GM23338 (cell line): Measurements from ENCODE around the gene FMN1. TPM values are rescaled to one million over a fixed set of nuclear protein-coding genes. Genes with fewer than 3 reads are reported as not detected.

Experiments used
- ATAC-seq: fragments of 200-7000 bp; cut with Tn5 transposase; 3 replicates; pipeline ENCODE4 v1.9.1; 2020
- DNase-seq: peaks from one replicate; pipeline ENCODE4 v3.0.0-alpha.2; 2015; ENCODE audit warnings: low spot score
- H2AFZ ChIP-seq: fragments of 200-600 bp; sonication (generic); 2 replicates; pipeline ENCODE4 v1.8.0; 2016; ENCODE audit warnings: antibody characterized with exemption, mild to moderate bottlenecking, moderate library complexity
- H3F3A ChIP-seq: fragments of 200-600 bp; sonication (generic); replicated peaks from 2 replicates; pipeline ENCODE4 v1.8.0; 2017; ENCODE audit warnings: antibody characterized with exemption, mixed run types, low read depth
- H3K27ac ChIP-seq: fragments of 200-600 bp; sonication (generic); 2 replicates; pipeline ENCODE4 v1.6.1; 2016; ENCODE audit warnings: low read depth
- H3K27me3 ChIP-seq: fragments of 200-600 bp; sonication (generic); 2 replicates; pipeline ENCODE4 v1.8.0; 2016; ENCODE audit warnings: mild to moderate bottlenecking, mixed run types, moderate library complexity; ENCODE audit not compliant: insufficient read depth
- H3K36me3 ChIP-seq: fragments of 200-600 bp; sonication (generic); 2 replicates; pipeline ENCODE4 v1.8.0; 2016; ENCODE audit warnings: mild to moderate bottlenecking; ENCODE audit not compliant: insufficient read depth
- H3K4me1 ChIP-seq: fragments of 200-600 bp; sonication (generic); 2 replicates; pipeline ENCODE4 v1.8.0; 2016; ENCODE audit warnings: mild to moderate bottlenecking, moderate library complexity; ENCODE audit not compliant: insufficient read depth
- H3K4me2 ChIP-seq: fragments of 200-600 bp; sonication (generic); 2 replicates; pipeline ENCODE4 v1.7.1; 2017; ENCODE audit warnings: mixed run types
- H3K4me3 ChIP-seq: fragments of 200-600 bp; sonication (generic); 2 replicates; pipeline ENCODE4 v1.6.1; 2016; ENCODE audit warnings: mixed run types
- H3K79me2 ChIP-seq: fragments of 200-600 bp; sonication (generic); replicated peaks from 2 replicates; pipeline ENCODE4 v1.8.0; 2017; ENCODE audit warnings: mild to moderate bottlenecking; ENCODE audit not compliant: insufficient read depth
- H3K9me2 ChIP-seq: fragments of 200-600 bp; sonication (generic); 2 replicates; pipeline ENCODE4 v1.8.0; 2017; ENCODE audit not compliant: insufficient read depth
- H4K20me1 ChIP-seq: fragments of 200-600 bp; sonication (generic); replicated peaks from 2 replicates; pipeline ENCODE4 v1.8.0; 2017; ENCODE audit warnings: mild to moderate bottlenecking; ENCODE audit not compliant: insufficient read depth
- H3K27ac Mint-ChIP-seq: 2 replicates; pipeline ENCODE4 v1.8.0; 2020; ENCODE audit warnings: inconsistent platforms, mild to moderate bottlenecking, moderate library complexity, mixed read lengths
- H3K27me3 Mint-ChIP-seq: 3 replicates; pipeline ENCODE4 v1.8.0; 2022; ENCODE audit warnings: low read depth, mild to moderate bottlenecking, moderate library complexity, mixed read lengths, inconsistent platforms; ENCODE audit not compliant: insufficient read depth, poor library complexity
- H3K36me3 Mint-ChIP-seq: 3 replicates; pipeline ENCODE4 v1.8.0; 2021; ENCODE audit warnings: low read depth, mild to moderate bottlenecking, inconsistent platforms, moderate library complexity, mixed read lengths
- H3K4me1 Mint-ChIP-seq: 3 replicates; pipeline ENCODE4 v1.8.0; 2020; ENCODE audit warnings: mild to moderate bottlenecking, inconsistent platforms, mixed read lengths
- H3K4me3 Mint-ChIP-seq: 3 replicates; pipeline ENCODE4 v1.8.0; 2021; ENCODE audit warnings: moderate library complexity, mild to moderate bottlenecking, inconsistent platforms, mixed read lengths
- H3K9me3 Mint-ChIP-seq: 3 replicates; pipeline ENCODE4 v1.8.0; 2020; ENCODE audit warnings: moderate library complexity, mild to moderate bottlenecking, inconsistent platforms, mixed read lengths
- CREB1 ChIP-seq: fragments of 250-450 bp; sonication (Bioruptor Pico); IDR thresholded peaks from 2 replicates; pipeline ENCODE4 v1.5.0; 2020; ENCODE audit warnings: low read depth, mild to moderate bottlenecking, moderate library complexity
- ETS1 ChIP-seq: IDR thresholded peaks from 2 replicates; pipeline ENCODE4 v1.6.1; 2016; ENCODE audit warnings: antibody characterized with exemption
- EZH2 ChIP-seq: fragments of 200-600 bp; sonication (generic); IDR thresholded peaks from one replicate; pipeline ENCODE4 v1.8.0; 2017; ENCODE audit warnings: antibody characterized with exemption, mild to moderate bottlenecking, low read depth; ENCODE audit not compliant: unreplicated experiment
- EZH2phosphoT487 ChIP-seq: fragments of 200-600 bp; sonication (generic); IDR thresholded peaks from one replicate; pipeline ENCODE4 v1.8.1; 2018; ENCODE audit warnings: antibody characterized with exemption; ENCODE audit not compliant: unreplicated experiment
- JUNB ChIP-seq: IDR thresholded peaks from one replicate; pipeline ENCODE4 v1.6.1; 2016; ENCODE audit warnings: antibody characterized with exemption; ENCODE audit not compliant: unreplicated experiment
- NANOG ChIP-seq: IDR thresholded peaks from 2 replicates; pipeline ENCODE4 v1.6.1; 2016; ENCODE audit warnings: antibody characterized with exemption, borderline replicate concordance
- POLR2AphosphoS5 ChIP-seq: IDR thresholded peaks from 2 replicates; pipeline ENCODE4 v1.6.1; 2016; ENCODE audit warnings: antibody characterized with exemption, low read depth
- REST ChIP-seq: IDR thresholded peaks from one replicate; pipeline ENCODE4 v1.6.1; 2018; ENCODE audit warnings: antibody characterized with exemption; ENCODE audit not compliant: unreplicated experiment
- STAT1 ChIP-seq: IDR thresholded peaks from one replicate; pipeline ENCODE4 v1.6.1; 2016; ENCODE audit warnings: antibody characterized with exemption; ENCODE audit not compliant: unreplicated experiment
- ZNF114 ChIP-seq: fragments of 250-450 bp; sonication (Bioruptor Pico); IDR thresholded peaks from 2 replicates; pipeline ENCODE4 v1.5.0; 2020; ENCODE audit warnings: mild to moderate bottlenecking, moderate library complexity
- ZNF331 ChIP-seq: fragments of 250-450 bp; sonication (Bioruptor Pico); IDR thresholded peaks from 2 replicates; pipeline ENCODE4 v1.5.0; 2020; ENCODE audit warnings: low read depth, mild to moderate bottlenecking, moderate library complexity
- polyA plus RNA-seq: library from polyadenylated mRNA; unstranded; fragments of >200 nt; fragmentation: Nextera tagmentation; extraction: Ambion mirVana; gene quantifications from 2 replicates; pipeline ENCODE4 v1.2.1, GENCODE V29; 2016
- total RNA-seq: library from RNA; depleted of rRNA; stranded (reverse); fragments of >200 nt; shearing (Covaris generic); gene quantifications from 2 replicates; pipeline ENCODE4 v1.2.3, GENCODE V29; 2014
- TF ChIP-seq, protein P1 (sequence below), 2 experiments: fragments of 200-600 bp in 1 of 2; sonication (generic) in 1 of 2; conservative IDR thresholded peaks; 2 replicates each; pipeline versions ENCODE4 v1.5.1 to v1.6.1; 2016 to 2017; ENCODE audit warnings: antibody characterized with exemption in 2 of 2, low read depth in 2 of 2, mild to moderate bottlenecking in 2 of 2, moderate library complexity in 1 of 2
- TF ChIP-seq, protein P2 (sequence below): fragments of 250-450 bp; sonication (Bioruptor Pico); IDR thresholded peaks from 2 replicates; pipeline ENCODE4 v1.5.0; 2020; ENCODE audit warnings: mild to moderate bottlenecking, moderate library complexity

Gene FMN1
- total and polyA plus RNA-seq, 2 experiments from 2014 or later: 1.2 to 1.6 TPM

GRCh38 chr15:33113666-33114373 is 80.7 kb downstream of the FMN1 start:
- H3F3A ChIP-seq: no peaks in the 10 kb centered on the region
- H3K9me3 Mint-ChIP-seq: no peaks in the 10 kb centered on the region
- peaks cover 23% of the 10 kb centered on the region for H3K4me1 ChIP-seq
- no peak for TF ChIP-seq JUNB
- TF ChIP-seq ZNF114 (CRISPR knock-in tag): no peak
- no peak for TF ChIP-seq EZH2phosphoT487
- TF ChIP-seq, protein P1, sequence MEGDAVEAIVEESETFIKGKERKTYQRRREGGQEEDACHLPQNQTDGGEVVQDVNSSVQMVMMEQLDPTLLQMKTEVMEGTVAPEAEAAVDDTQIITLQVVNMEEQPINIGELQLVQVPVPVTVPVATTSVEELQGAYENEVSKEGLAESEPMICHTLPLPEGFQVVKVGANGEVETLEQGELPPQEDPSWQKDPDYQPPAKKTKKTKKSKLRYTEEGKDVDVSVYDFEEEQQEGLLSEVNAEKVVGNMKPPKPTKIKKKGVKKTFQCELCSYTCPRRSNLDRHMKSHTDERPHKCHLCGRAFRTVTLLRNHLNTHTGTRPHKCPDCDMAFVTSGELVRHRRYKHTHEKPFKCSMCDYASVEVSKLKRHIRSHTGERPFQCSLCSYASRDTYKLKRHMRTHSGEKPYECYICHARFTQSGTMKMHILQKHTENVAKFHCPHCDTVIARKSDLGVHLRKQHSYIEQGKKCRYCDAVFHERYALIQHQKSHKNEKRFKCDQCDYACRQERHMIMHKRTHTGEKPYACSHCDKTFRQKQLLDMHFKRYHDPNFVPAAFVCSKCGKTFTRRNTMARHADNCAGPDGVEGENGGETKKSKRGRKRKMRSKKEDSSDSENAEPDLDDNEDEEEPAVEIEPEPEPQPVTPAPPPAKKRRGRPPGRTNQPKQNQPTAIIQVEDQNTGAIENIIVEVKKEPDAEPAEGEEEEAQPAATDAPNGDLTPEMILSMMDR (conservative IDR thresholded peaks at IDR 0.05; ENCODE audit: low read depth in 2 of 2): no peak
- no peak for TF ChIP-seq ZNF331
- no peak for TF ChIP-seq STAT1
- no peak for TF ChIP-seq POLR2AphosphoS5
- TF ChIP-seq, protein P2, sequence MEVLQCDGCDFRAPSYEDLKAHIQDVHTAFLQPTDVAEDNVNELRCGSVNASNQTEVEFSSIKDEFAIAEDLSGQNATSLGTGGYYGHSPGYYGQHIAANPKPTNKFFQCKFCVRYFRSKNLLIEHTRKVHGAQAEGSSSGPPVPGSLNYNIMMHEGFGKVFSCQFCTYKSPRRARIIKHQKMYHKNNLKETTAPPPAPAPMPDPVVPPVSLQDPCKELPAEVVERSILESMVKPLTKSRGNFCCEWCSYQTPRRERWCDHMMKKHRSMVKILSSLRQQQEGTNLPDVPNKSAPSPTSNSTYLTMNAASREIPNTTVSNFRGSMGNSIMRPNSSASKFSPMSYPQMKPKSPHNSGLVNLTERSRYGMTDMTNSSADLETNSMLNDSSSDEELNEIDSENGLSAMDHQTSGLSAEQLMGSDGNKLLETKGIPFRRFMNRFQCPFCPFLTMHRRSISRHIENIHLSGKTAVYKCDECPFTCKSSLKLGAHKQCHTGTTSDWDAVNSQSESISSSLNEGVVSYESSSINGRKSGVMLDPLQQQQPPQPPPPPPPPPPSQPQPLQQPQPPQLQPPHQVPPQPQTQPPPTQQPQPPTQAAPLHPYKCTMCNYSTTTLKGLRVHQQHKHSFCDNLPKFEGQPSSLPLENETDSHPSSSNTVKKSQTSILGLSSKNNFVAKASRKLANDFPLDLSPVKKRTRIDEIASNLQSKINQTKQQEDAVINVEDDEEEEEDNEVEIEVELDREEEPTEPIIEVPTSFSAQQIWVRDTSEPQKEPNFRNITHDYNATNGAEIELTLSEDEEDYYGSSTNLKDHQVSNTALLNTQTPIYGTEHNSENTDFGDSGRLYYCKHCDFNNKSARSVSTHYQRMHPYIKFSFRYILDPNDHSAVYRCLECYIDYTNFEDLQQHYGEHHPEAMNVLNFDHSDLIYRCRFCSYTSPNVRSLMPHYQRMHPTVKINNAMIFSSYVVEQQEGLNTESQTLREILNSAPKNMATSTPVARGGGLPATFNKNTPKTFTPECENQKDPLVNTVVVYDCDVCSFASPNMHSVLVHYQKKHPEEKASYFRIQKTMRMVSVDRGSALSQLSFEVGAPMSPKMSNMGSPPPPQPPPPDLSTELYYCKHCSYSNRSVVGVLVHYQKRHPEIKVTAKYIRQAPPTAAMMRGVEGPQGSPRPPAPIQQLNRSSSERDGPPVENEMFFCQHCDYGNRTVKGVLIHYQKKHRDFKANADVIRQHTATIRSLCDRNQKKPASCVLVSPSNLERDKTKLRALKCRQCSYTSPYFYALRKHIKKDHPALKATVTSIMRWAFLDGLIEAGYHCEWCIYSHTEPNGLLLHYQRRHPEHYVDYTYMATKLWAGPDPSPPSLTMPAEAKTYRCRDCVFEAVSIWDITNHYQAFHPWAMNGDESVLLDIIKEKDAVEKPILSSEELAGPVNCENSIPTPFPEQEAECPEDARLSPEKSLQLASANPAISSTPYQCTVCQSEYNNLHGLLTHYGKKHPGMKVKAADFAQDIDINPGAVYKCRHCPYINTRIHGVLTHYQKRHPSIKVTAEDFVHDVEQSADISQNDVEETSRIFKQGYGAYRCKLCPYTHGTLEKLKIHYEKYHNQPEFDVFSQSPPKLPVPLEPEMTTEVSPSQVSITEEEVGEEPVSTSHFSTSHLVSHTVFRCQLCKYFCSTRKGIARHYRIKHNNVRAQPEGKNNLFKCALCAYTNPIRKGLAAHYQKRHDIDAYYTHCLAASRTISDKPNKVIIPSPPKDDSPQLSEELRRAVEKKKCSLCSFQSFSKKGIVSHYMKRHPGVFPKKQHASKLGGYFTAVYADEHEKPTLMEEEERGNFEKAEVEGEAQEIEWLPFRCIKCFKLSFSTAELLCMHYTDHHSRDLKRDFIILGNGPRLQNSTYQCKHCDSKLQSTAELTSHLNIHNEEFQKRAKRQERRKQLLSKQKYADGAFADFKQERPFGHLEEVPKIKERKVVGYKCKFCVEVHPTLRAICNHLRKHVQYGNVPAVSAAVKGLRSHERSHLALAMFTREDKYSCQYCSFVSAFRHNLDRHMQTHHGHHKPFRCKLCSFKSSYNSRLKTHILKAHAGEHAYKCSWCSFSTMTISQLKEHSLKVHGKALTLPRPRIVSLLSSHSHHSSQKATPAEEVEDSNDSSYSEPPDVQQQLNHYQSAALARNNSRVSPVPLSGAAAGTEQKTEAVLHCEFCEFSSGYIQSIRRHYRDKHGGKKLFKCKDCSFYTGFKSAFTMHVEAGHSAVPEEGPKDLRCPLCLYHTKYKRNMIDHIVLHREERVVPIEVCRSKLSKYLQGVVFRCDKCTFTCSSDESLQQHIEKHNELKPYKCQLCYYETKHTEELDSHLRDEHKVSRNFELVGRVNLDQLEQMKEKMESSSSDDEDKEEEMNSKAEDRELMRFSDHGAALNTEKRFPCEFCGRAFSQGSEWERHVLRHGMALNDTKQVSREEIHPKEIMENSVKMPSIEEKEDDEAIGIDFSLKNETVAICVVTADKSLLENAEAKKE (CRISPR knock-in tag): no peak
- TF ChIP-seq CREB1 (CRISPR knock-in tag): no peak
- no peak for TF ChIP-seq EZH2
- TF ChIP-seq ETS1: no peak
- TF ChIP-seq NANOG: no peak
- TF ChIP-seq REST: no peak
- H3K27ac ChIP-seq: no peak overlapping the region
- H3K27ac Mint-ChIP-seq: no peak overlapping the region; the same call in 1 of the 2 replicates
- ATAC-seq: no peak
- no peaks in the 10 kb centered on the region; the same call in 2 of the 3 replicates for H3K36me3 Mint-ChIP-seq
- H3K4me2 ChIP-seq: no peak overlapping the region
- H3K4me3 Mint-ChIP-seq: no peak overlapping the region
- no peak for DNase-seq
- H3K27me3 ChIP-seq: no peaks in the 10 kb centered on the region
- no peaks in the 10 kb centered on the region for H3K9me2 ChIP-seq
- H3K36me3 ChIP-seq: no peaks in the 10 kb centered on the region
- H3K27me3 Mint-ChIP-seq: no peaks in the 10 kb centered on the region
- H3K4me1 Mint-ChIP-seq: peaks cover 20% of the 10 kb centered on the region
- no peak overlapping the region for H2AFZ ChIP-seq
- no peak overlapping the region for H3K4me3 ChIP-seq
- no peaks in the 10 kb centered on the region for H3K79me2 ChIP-seq
- H4K20me1 ChIP-seq: no peaks in the 10 kb centered on the region
